K562 (cell line): Measurements from ENCODE around the gene PRKCE. TPM values are rescaled to one million over a fixed set of nuclear protein-coding genes. Genes with fewer than 3 reads are reported as not detected.

ENCODE experiments used
- ATAC-seq: fragments of 200-7000 bp; cut with Tn5 transposase; 3 replicates; pipeline ENCODE4 v1.9.1; 2020; ENCODE audit warnings: moderate library complexity
- BruUV-seq: library from RNA; stranded (reverse); fragments of 400-500 nt; replicated peaks from 2 replicates; lab custom pipeline; 2021; lab: Mats Ljungman, UMichigan
- CTCF ChIA-PET: fragments of 300-600 bp; formaldehyde crosslinking; extraction: SDS; loops from one replicate; lab custom pipeline; 2021; ENCODE audit warnings: low intra/inter-chr PET ratio; lab: Yijun Ruan, JAX
- POLR2A ChIA-PET: fragments of 300-600, 350-650 bp; sonication (Branson Sonifier 250); formaldehyde crosslinking; extraction: SDS; loops from one replicate; lab custom pipeline; 2021; ENCODE audit warnings: antibody characterized with exemption, inconsistent platforms; lab: Yijun Ruan, JAX
- DNase-seq, 4 experiments: peaks; one replicate each; pipeline versions ENCODE4 v3.0.0 to v3.0.0-alpha.2; 2011 to 2018; ENCODE audit warnings: low spot score in 3 of 4, mixed read lengths in 3 of 4; ENCODE audit errors: extremely low read depth in 1 of 4
- FAIRE-seq: peaks from 2 replicates; lab custom pipeline; 2011; peaks lifted over from hg19 to GRCh38; lab: Jason Lieb, UNC
- H2AFZ ChIP-seq: 2 replicates; pipeline ENCODE4 v1.6.0; 2011; ENCODE audit warnings: low read depth, low read length, control low read depth, inconsistent platforms
- H3K27ac ChIP-seq: fragments of 200-600 bp; 3 replicates; pipeline ENCODE4 v1.8.0; 2011; ENCODE audit warnings: low read depth, mild to moderate bottlenecking, control low read depth, inconsistent platforms, low read length, moderate library complexity, mixed read lengths; ENCODE audit errors: extremely low read depth
- H3K27me3 ChIP-seq, 2 experiments: fragments of 300-600 bp in 1 of 2; 2 replicates in 1 of 2; 3 replicates in 1 of 2; pipeline versions ENCODE4 v1.6.0 to v1.8.0; 2011; ENCODE audit warnings: inconsistent platforms in 2 of 2, low read length in 2 of 2, mild to moderate bottlenecking in 1 of 2, mixed read lengths in 1 of 2, moderate library complexity in 1 of 2; ENCODE audit not compliant: control insufficient read depth in 2 of 2, insufficient read depth in 2 of 2
- H3K36me3 ChIP-seq: fragments of 300-600 bp; 3 replicates; pipeline ENCODE4 v1.8.0; 2011; ENCODE audit warnings: mild to moderate bottlenecking, low read length, inconsistent platforms; ENCODE audit not compliant: control insufficient read depth, insufficient read depth
- H3K4me1 ChIP-seq, 2 experiments: fragments of 200-600 bp in 1 of 2; replicated peaks in 1 of 2; 2 replicates in 1 of 2; 3 replicates in 1 of 2; pipeline versions ENCODE4 v1.5.1 to v1.8.0; 2011; ENCODE audit warnings: inconsistent platforms in 2 of 2, low read length in 2 of 2, mild to moderate bottlenecking in 1 of 2, mixed read lengths in 1 of 2, moderate library complexity in 1 of 2; ENCODE audit not compliant: control insufficient read depth in 2 of 2, insufficient read depth in 2 of 2
- H3K4me2 ChIP-seq: 2 replicates; pipeline ENCODE4 v1.6.1; 2011; ENCODE audit warnings: low read length, control low read depth, inconsistent platforms, mixed read lengths; ENCODE audit not compliant: insufficient read depth
- H3K4me3 ChIP-seq: fragments of 200-600 bp; sonication (generic), shearing (Covaris generic); 2 replicates; pipeline ENCODE4 v1.5.1; 2016; ENCODE audit warnings: control low read depth, inconsistent platforms
- H3K79me2 ChIP-seq: fragments of 200-600 bp; 3 replicates; pipeline ENCODE4 v1.8.0; 2011; ENCODE audit warnings: low read length, inconsistent platforms; ENCODE audit not compliant: control insufficient read depth, insufficient read depth
- H3K9ac ChIP-seq, 2 experiments: 2 replicates each; pipeline versions ENCODE4 v1.6.0 to v1.6.1; 2011; ENCODE audit warnings: low read depth in 2 of 2, low read length in 2 of 2, control low read depth in 1 of 2, inconsistent platforms in 1 of 2, mild to moderate bottlenecking in 1 of 2, mixed read lengths in 1 of 2; ENCODE audit not compliant: insufficient read depth in 1 of 2
- H3K9me1 ChIP-seq: one replicate; pipeline ENCODE4 v1.6.0; 2011; ENCODE audit warnings: inconsistent platforms, mild to moderate bottlenecking, low read length, moderate library complexity; ENCODE audit not compliant: control insufficient read depth, insufficient read depth
- H3K9me3 ChIP-seq: replicated peaks from 2 replicates; pipeline ENCODE4 v1.5.1; 2011; ENCODE audit warnings: low read depth, low read length, inconsistent platforms; ENCODE audit not compliant: control insufficient read depth, insufficient read depth
- H4K20me1 ChIP-seq: replicated peaks from 2 replicates; pipeline ENCODE4 v1.6.1; 2011; ENCODE audit warnings: low read length, inconsistent platforms, mixed read lengths; ENCODE audit not compliant: control insufficient read depth, insufficient read depth
- RERE ChIP-seq: sonication (generic); formaldehyde crosslinking; IDR thresholded peaks from 2 replicates; pipeline ENCODE4 v1.8.0; 2023; ENCODE audit warnings: missing genetic modification reagents, mild to moderate bottlenecking, borderline replicate concordance
- RNF2 ChIP-seq: sonication (generic); IDR thresholded peaks from 2 replicates; pipeline ENCODE4 v1.6.1; 2016
- WGBS: fragments of 100-300 bp; shearing (Covaris generic); methylation state at CpG from one replicate; pipeline ENCODE4 v1.1.6; 2016; ENCODE audit warnings: low coverage, mixed read lengths; ENCODE audit not compliant: insufficient coverage; ENCODE audit errors: missing lambda C conversion rate; 5-methylcytosine and 5-hydroxymethylcytosine counted together
- in situ Hi-C: fragments of 300-500 bp; cut with MboI; formaldehyde crosslinking; loops from 4 replicates; pipeline ENCODE4 v1.15.0; 2018; ENCODE audit warnings: inconsistent platforms, mixed read lengths
- intact Hi-C: fragments of 100-400 bp; cut with micrococcal nuclease; formaldehyde crosslinking; loops from 2 replicates; pipeline ENCODE4 v1.14.2; 2022
- polyA plus RNA-seq, 8 experiments: library from polyadenylated mRNA; depleted of rRNA in 4 of 8; stranded (reverse) in 5 of 8; unstranded in 3 of 8; fragments of >200 nt; fragmentation: Nextera tagmentation in 2 of 8; fragmentation: Illumina TruSeq in 1 of 8; extraction: Ambion mirVana in 2 of 8; extraction: Trizol in 1 of 8; gene quantifications; 2 replicates each; pipeline versions ENCODE4 v1.2.1 to v1.2.3, GENCODE V29; 2011 to 2014; ENCODE audit warnings: inconsistent platforms in 1 of 8, missing spikeins in 1 of 8
- total RNA-seq, 7 experiments: library from RNA; depleted of rRNA in 6 of 7; stranded (reverse); fragments of >200 nt in 6 of 7; fragmentation: Illumina TruSeq in 2 of 7; extraction: Trizol in 2 of 7; gene quantifications; 2 replicates each; pipeline versions ENCODE4 v1.2.1 to v1.2.3, GENCODE V29; 2011 to 2021; ENCODE audit warnings: low replicate concordance in 1 of 7

The PRKCE gene
- total and polyA plus RNA-seq, 9 of the 15 experiments (the other 6 are each of a cell fraction or from before 2014, with no cell fraction given) = 0.06 to 1.0 (median 0.22) TPM; not detected in 1

- Histone ChIP-seq H3K9me3 (no peaks in the 10 kb centered on the region), H4K20me1 (no peaks in the 10 kb centered on the region), H3K36me3 (no peaks in the 10 kb centered on the region), H3K9me1 (no peaks in the 10 kb centered on the region), H3K27ac (no peak overlapping the region), H3K27me3 (peaks cover 8 to 9% of the 10 kb centered on the region in 2 experiments; a peak in 3 of 5 replicates), H3K9ac (no peak overlapping the region), H3K4me2 (no peak overlapping the region), H3K4me3 (no peak overlapping the region), H2AFZ (no peak overlapping the region), H3K4me1 (no peaks in the 10 kb centered on the region), H3K79me2 (no peaks in the 10 kb centered on the region)
- intact Hi-C loops = no loop called here
- in situ Hi-C loops = no loop called here
- CTCF ChIA-PET = no interaction called here
- DNase-seq (no peak), FAIRE-seq (no peak), ATAC-seq (no peak)
- BruUV-seq = no TSS peak
- TF ChIP-seq RNF2 (peak; percentile 61; the same call in 1 of the 2 replicates), RERE (CRISPR knock-in tag) (no peak)
- POLR2A ChIA-PET = no interaction called here
- WGBS = 0% methylated on average over 5 of the region's 5 CpGs
Observed at GRCh38 chr2:45634223-45634622, 17.3 kb upstream of the PRKCE start.
